Jurkat, Clone E6-1 (cell line): Measurements from ENCODE around the gene PHOX2A.

Source experiments
- DNase-seq: peaks from one replicate; pipeline ENCODE4 v3.0.0-alpha.2; 2011; ENCODE audit warnings: low read depth, low spot score
- H3K4me3 ChIP-seq: 2 replicates; pipeline ENCODE4 v1.5.1; 2011; ENCODE audit warnings: mild to moderate bottlenecking, low read length, control low read depth, moderate library complexity

PHOX2A gene

GRCh38 chr11:72195518-72196270 lies 48.3 kb downstream of the PHOX2A start:
- no peak overlapping the region for H3K4me3 ChIP-seq
- no peak for DNase-seq

- no peak within 1 kb of the TSS for H3K4me3 ChIP-seq
- no peak for DNase-seq
Observed at GRCh38 chr11:72191961-72192381, 52.0 kb downstream of the PHOX2A start, which contains the start of gene FOLR1. FOLR1 (plus strand) TSS chr11:72192140; CDS start chr11:72192174, 34 bp downstream.

- no peak overlapping the region for H3K4me3 ChIP-seq
- no peak for DNase-seq
Observed at GRCh38 chr11:72190631-72191071, 53.3 kb downstream of the PHOX2A start.

- no peak for DNase-seq
- no peak overlapping the region for H3K4me3 ChIP-seq
Observed at GRCh38 chr11:72189455-72190250, 54.3 kb downstream of the PHOX2A start.
